ENCODE measurements around the gene FLNB. TPM values are rescaled to one million over a fixed set of nuclear protein-coding genes. Genes with fewer than 3 reads are reported as not detected.

The FLNB gene
- total RNA-seq, 2 donors from 2014 or later = 212 to 221 TPM

GRCh38 chr3:58188921-58189451 lies 180.8 kb downstream of the FLNB start:
- Histone ChIP-seq H3K27ac (ENCODE audit: low read depth, low read length) (no peak overlapping the region), H3K9me3 (ENCODE audit: control insufficient read depth, low read length) (no peaks in the 10 kb centered on the region), H3K36me3 (ENCODE audit: control insufficient read depth, insufficient read depth, low read length) (no peaks in the 10 kb centered on the region), H3K4me3 (ENCODE audit: low read length) (no peak overlapping the region), H3K27me3 (ENCODE audit: control insufficient read depth, insufficient read depth, low read length, poor library complexity, severe bottlenecking) (no peaks in the 10 kb centered on the region), H3K9ac (ENCODE audit: extremely low read depth, low read length, poor library complexity, severe bottlenecking) (no peak overlapping the region), H3K4me1 (ENCODE audit: control insufficient read depth, insufficient read depth, low read length) (no peaks in the 10 kb centered on the region)
- H3K9me3 Mint-ChIP-seq = no peaks in the 10 kb centered on the region
- 77 to 82% methylated on average over 7 to 10 of the region's 10 CpGs for WGBS, 2 experiments (ENCODE audit: insufficient coverage in 1 of 2, insufficient read length in 1 of 2)
- H3K27me3 Mint-ChIP-seq (ENCODE audit: insufficient read depth) = no peaks in the 10 kb centered on the region
- no peak for DNase-seq
- TF ChIP-seq CTCF (conservative IDR thresholded peaks at IDR 0.05) = no peak
- peaks cover 6% of the 10 kb centered on the region for H3K4me1 Mint-ChIP-seq
- H3K36me3 Mint-ChIP-seq (ENCODE audit: low read depth) = no peaks in the 10 kb centered on the region
- no peak overlapping the region for H3K4me3 Mint-ChIP-seq
- no peak overlapping the region for H3K27ac Mint-ChIP-seq

GRCh38 chr3:58189691-58190090 lies 181.5 kb downstream of the FLNB start:
- no peaks in the 10 kb centered on the region for H3K9me3 Mint-ChIP-seq
- Histone ChIP-seq H3K36me3 (ENCODE audit: control insufficient read depth, insufficient read depth, low read length) (no peaks in the 10 kb centered on the region), H3K9me3 (ENCODE audit: control insufficient read depth, low read length) (no peaks in the 10 kb centered on the region), H3K9ac (ENCODE audit: extremely low read depth, low read length, poor library complexity, severe bottlenecking) (no peak overlapping the region), H3K4me1 (ENCODE audit: control insufficient read depth, insufficient read depth, low read length) (no peaks in the 10 kb centered on the region), H3K27me3 (ENCODE audit: control insufficient read depth, insufficient read depth, low read length, poor library complexity, severe bottlenecking) (no peaks in the 10 kb centered on the region), H3K4me3 (ENCODE audit: low read length) (no peak overlapping the region), H3K27ac (ENCODE audit: low read depth, low read length) (no peak overlapping the region)
- no peak overlapping the region for H3K27ac Mint-ChIP-seq
- H3K4me1 Mint-ChIP-seq = peaks cover 6% of the 10 kb centered on the region
- H3K27me3 Mint-ChIP-seq (ENCODE audit: insufficient read depth) = no peaks in the 10 kb centered on the region
- H3K36me3 Mint-ChIP-seq (ENCODE audit: low read depth) = no peaks in the 10 kb centered on the region
- DNase-seq = no peak
- no peak for TF ChIP-seq CTCF (conservative IDR thresholded peaks at IDR 0.05)
- no peak overlapping the region for H3K4me3 Mint-ChIP-seq
- 74 to 84% methylated on average over 5 of the region's 5 CpGs for WGBS, 2 experiments (ENCODE audit: insufficient coverage in 1 of 2, insufficient read length in 1 of 2)

GRCh38 chr3:58190291-58190690 lies 182.1 kb downstream of the FLNB start:
- Histone ChIP-seq H3K36me3 (ENCODE audit: control insufficient read depth, insufficient read depth, low read length) (no peaks in the 10 kb centered on the region), H3K27me3 (ENCODE audit: control insufficient read depth, insufficient read depth, low read length, poor library complexity, severe bottlenecking) (no peaks in the 10 kb centered on the region), H3K4me1 (ENCODE audit: control insufficient read depth, insufficient read depth, low read length) (no peaks in the 10 kb centered on the region), H3K27ac (ENCODE audit: low read depth, low read length) (no peak overlapping the region), H3K9ac (ENCODE audit: extremely low read depth, low read length, poor library complexity, severe bottlenecking) (no peak overlapping the region), H3K9me3 (ENCODE audit: control insufficient read depth, low read length) (no peaks in the 10 kb centered on the region), H3K4me3 (ENCODE audit: low read length) (no peak overlapping the region)
- no peak for TF ChIP-seq CTCF (conservative IDR thresholded peaks at IDR 0.05)
- Mint-ChIP-seq H3K36me3 (ENCODE audit: low read depth) (no peaks in the 10 kb centered on the region), H3K9me3 (no peaks in the 10 kb centered on the region), H3K27me3 (ENCODE audit: insufficient read depth) (no peaks in the 10 kb centered on the region), H3K4me1 (peaks cover 6% of the 10 kb centered on the region), H3K4me3 (no peak overlapping the region), H3K27ac (no peak overlapping the region)
- no peak for DNase-seq
- WGBS, 2 experiments (ENCODE audit: insufficient coverage in 1 of 2, insufficient read length in 1 of 2) = 96 to 100% methylated on average over 1 to 4 of the region's 4 CpGs
